ENCODE results near the gene CDH13.

DNA sequence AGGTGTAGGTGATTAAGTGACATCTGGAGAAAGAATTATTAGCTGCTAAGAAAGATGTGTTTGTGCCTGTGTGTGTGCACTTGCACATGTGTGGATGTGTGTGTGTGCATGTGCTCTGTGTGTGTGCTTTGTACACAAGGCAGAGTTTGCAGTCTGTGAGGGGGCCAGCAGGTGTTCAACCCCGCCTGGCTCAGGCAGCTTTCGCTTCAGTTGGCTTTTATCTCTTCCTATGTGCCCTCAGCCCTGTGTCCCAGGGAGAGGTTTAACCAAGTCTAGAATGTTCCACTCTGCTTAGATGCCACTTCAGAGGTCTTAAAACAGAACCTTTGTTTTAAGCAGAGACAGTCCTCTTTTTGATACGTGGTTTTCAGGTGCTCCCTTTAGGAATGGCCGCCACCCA is 58.8 kb downstream of the CDH13 start:
- TF ChIP-seq, protein P1, sequence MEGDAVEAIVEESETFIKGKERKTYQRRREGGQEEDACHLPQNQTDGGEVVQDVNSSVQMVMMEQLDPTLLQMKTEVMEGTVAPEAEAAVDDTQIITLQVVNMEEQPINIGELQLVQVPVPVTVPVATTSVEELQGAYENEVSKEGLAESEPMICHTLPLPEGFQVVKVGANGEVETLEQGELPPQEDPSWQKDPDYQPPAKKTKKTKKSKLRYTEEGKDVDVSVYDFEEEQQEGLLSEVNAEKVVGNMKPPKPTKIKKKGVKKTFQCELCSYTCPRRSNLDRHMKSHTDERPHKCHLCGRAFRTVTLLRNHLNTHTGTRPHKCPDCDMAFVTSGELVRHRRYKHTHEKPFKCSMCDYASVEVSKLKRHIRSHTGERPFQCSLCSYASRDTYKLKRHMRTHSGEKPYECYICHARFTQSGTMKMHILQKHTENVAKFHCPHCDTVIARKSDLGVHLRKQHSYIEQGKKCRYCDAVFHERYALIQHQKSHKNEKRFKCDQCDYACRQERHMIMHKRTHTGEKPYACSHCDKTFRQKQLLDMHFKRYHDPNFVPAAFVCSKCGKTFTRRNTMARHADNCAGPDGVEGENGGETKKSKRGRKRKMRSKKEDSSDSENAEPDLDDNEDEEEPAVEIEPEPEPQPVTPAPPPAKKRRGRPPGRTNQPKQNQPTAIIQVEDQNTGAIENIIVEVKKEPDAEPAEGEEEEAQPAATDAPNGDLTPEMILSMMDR (IDR thresholded peaks at IDR 0.05; ENCODE audit: borderline replicate concordance, extremely low read depth, low read length, poor library complexity, severe bottlenecking), result no peak
- no peak for TF ChIP-seq EZH2 (IDR thresholded peaks at IDR 0.05; ENCODE audit: borderline replicate concordance, low read depth, low read length, severe bottlenecking)
